AG04450 (cell line): ENCODE data around the gene HSD17B3. TPM values are rescaled to one million over a fixed set of nuclear protein-coding genes. Genes with fewer than 3 reads are reported as not detected.
"Not testable (repeated sequence)": the region's sequence is repeated elsewhere in the genome, so short reads cannot be mapped to it uniquely, and the experiment has no call there.

Experiments
- CTCF ChIA-PET: fragments of 300-600, 350-600 bp; formaldehyde crosslinking; extraction: SDS; loops from one replicate; lab custom pipeline; 2022; ENCODE audit warnings: antibody characterized with exemption, inconsistent platforms; lab: Charles Lee
- POLR2A ChIA-PET: fragments of 350-600 bp; formaldehyde crosslinking; extraction: SDS; loops from one replicate; lab custom pipeline; 2021; ENCODE audit warnings: antibody characterized with exemption, inconsistent platforms; lab: Yijun Ruan, JAX
- DNase-seq: peaks from one replicate; pipeline ENCODE4 v3.0.0-alpha.2; 2011; ENCODE audit warnings: low read depth, low spot score
- H3K27ac ChIP-seq: one replicate; pipeline ENCODE4 v1.5.1; 2012; ENCODE audit warnings: low read depth, low read length, control low read depth
- H3K27me3 ChIP-seq: one replicate; pipeline ENCODE4 v1.6.0; 2012; ENCODE audit warnings: low read length; ENCODE audit not compliant: control insufficient read depth, insufficient read depth
- H3K4me3 ChIP-seq: 2 replicates; pipeline ENCODE4 v1.5.1; 2011; ENCODE audit warnings: mild to moderate bottlenecking, low read depth, low read length, control low read depth
- H3K9me3 ChIP-seq: 2 replicates; pipeline ENCODE4 v1.5.1; 2012; ENCODE audit warnings: low read length; ENCODE audit not compliant: control insufficient read depth, insufficient read depth
- polyA plus RNA-seq: library from polyadenylated mRNA; depleted of rRNA; stranded (reverse); fragments of >200 nt; gene quantifications from 2 replicates; pipeline ENCODE4 v1.2.3, GENCODE V29; 2011
- TF ChIP-seq, protein P1 (sequence below): IDR thresholded peaks from 2 replicates; pipeline ENCODE4 v1.5.1; 2011; ENCODE audit warnings: low read depth, low read length, control low read depth, inconsistent platforms

Gene HSD17B3
- polyA plus RNA-seq, 1 experiment: 0.12 TPM

DNA sequence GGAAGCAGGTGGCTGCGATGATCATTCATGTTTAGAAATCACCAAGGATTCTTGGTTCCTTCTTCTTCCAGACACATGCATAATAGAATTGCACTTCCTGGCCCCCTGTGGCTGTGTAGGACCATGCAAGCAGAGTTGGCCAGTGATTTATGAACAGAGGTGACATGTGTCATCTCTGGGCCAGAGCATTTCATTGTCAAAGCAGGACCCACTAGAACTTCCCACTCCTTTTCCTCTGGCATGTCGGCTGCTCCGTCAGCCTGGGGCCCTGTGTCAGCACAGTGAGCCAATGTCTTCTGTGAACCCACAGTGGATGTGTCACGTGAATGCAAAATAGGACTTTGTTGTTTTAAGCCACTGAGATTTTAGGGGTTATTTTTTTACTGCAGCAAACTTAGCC is 59.2 kb downstream of the HSD17B3 start:
- no peaks in the 10 kb centered on the region for H3K9me3 ChIP-seq
- POLR2A ChIA-PET: no interaction called here
- CTCF ChIA-PET: no interaction called here
- TF ChIP-seq, protein P1, sequence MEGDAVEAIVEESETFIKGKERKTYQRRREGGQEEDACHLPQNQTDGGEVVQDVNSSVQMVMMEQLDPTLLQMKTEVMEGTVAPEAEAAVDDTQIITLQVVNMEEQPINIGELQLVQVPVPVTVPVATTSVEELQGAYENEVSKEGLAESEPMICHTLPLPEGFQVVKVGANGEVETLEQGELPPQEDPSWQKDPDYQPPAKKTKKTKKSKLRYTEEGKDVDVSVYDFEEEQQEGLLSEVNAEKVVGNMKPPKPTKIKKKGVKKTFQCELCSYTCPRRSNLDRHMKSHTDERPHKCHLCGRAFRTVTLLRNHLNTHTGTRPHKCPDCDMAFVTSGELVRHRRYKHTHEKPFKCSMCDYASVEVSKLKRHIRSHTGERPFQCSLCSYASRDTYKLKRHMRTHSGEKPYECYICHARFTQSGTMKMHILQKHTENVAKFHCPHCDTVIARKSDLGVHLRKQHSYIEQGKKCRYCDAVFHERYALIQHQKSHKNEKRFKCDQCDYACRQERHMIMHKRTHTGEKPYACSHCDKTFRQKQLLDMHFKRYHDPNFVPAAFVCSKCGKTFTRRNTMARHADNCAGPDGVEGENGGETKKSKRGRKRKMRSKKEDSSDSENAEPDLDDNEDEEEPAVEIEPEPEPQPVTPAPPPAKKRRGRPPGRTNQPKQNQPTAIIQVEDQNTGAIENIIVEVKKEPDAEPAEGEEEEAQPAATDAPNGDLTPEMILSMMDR: no peak
- no peak for DNase-seq
- peaks cover 15% of the 10 kb centered on the region for H3K27me3 ChIP-seq
- H3K27ac ChIP-seq: no peak overlapping the region
- no peak overlapping the region for H3K4me3 ChIP-seq

DNA sequence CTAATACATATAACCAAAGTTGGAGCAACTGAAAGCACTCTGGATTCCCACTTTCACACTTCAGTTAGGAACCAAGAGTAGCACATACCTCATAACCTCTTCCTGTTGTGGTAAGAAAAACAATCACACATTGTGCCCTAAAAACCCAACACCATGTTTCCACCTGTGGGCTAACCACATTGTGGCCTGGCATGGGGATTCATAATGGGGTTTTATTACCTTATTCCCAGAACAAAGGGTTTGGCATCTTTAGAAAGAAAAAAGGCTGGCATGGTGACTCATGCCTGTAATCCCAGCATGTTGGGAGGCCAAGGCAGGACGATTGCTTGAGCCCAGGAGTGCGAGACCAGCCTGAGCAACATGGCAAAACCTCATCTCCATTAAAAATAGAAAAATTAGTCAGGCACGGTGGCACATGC is 60.6 kb downstream of the HSD17B3 start:
- ChIA-PET POLR2A (no interaction called here), CTCF (no interaction called here)
- Histone ChIP-seq H3K27me3 (peaks cover 18% of the 10 kb centered on the region), H3K9me3 (no peaks in the 10 kb centered on the region), H3K27ac (no peak overlapping the region), H3K4me3 (no peak overlapping the region)
- TF ChIP-seq, protein P1: no peak
- no peak for DNase-seq

DNA sequence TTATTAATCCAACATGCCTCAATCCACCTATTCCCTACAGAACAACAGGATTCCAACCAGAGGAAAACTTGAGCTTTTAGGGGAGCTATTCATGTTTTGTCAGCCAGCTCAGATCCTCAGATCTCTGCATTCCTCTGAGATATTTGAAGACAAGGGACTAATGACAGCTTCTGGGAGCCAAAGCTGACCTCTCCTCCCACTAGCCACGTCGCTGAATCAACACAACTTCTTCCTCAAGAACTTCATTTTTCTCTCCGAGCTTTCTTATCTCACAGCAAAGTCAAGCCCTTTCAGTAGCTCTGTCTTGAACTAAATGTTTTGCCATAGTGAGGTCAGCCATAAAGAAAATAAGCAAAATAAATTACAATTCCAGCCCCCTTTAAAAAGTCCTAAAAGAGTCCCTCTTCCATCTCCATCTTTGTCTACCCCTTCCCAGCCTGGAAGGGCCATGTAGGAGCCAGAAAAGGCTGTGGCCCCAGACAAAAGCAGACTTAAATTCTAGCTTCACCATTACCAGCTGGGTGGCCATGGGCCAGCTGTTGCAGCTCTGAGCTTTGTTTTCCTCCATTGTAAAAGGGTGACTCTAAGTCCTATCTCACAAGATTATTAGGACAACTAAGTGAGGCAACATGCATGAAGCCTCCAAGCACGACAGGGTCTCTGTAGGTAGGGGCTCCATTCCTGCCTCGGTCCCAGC is 65.0 kb downstream of the HSD17B3 start:
- POLR2A ChIA-PET: no interaction called here
- TF ChIP-seq, protein P1: no peak
- peaks cover 20% of the 10 kb centered on the region for H3K27me3 ChIP-seq

DNA sequence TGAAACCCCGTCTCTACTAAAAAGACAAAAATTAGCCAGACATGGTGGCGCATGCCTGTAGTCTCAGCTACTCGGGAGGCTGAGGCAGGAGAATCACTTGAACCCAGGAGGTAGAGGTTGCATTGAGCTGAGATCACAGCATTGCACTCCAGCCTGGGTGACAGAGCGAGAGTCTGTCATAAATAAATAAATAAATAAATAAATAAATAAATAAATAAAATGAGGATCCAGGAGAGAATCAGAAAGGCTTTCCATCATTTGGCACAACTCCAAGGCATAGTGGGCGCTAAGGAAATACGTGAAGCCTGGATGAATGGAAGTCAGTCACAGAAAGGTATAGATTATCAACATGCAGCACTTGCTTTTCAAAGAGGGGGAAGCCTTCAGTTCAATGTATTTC is 65.6 kb downstream of the HSD17B3 start:
- CTCF ChIA-PET, H3K4me3 ChIP-seq, H3K27ac ChIP-seq, H3K9me3 ChIP-seq, DNase-seq, POLR2A ChIA-PET: not testable (repeated sequence)
- peaks cover 18% of the 10 kb centered on the region for H3K27me3 ChIP-seq

More for the DNA sequence above, 65.0 kb downstream of the HSD17B3 start:
- no peak overlapping the region for H3K4me3 ChIP-seq
- CTCF ChIA-PET: interaction anchor here (0.6 kb wide), 1 partner anchor 80 kb away, joined by 4 read pairs; no protein-coding TSS in a partner anchor
- no peak for DNase-seq
- no peak overlapping the region for H3K27ac ChIP-seq
- H3K9me3 ChIP-seq: no peaks in the 10 kb centered on the region

DNA sequence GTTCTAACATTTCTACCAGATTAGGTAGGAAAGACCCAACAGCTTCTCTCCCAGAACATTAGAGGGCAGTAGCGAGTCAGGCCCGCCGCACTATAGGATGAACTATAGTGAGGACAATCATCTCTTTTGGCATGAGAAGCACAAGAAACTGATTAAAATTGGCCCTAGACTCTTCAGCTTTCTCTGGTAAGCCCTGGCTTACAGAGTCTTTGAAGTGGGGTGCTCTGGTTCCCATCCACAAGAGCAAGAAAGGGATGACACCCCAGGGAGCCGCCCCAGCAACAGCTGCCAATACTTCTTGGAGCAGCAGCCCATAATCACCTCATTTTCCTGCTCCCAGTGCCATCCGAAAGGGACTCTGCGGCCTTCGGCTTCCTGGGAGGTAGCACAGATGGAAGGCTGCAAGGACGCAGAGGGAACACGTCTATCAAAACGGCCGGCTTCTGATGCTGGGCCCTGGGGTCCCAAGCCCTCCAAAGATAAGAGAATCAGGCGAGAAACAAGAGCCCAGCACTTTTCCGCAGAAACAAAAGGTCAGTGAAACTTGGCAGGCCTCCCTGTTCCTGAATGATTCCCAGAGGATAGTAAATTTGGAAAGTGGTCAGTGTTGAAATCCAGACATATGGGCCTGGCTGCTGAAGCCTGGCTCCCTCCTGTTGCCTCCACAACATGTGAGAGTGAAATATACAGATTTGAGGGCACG is 69.3 kb downstream of the HSD17B3 start:
- Histone ChIP-seq H3K9me3 (no peaks in the 10 kb centered on the region), H3K27me3 (peaks cover 13% of the 10 kb centered on the region), H3K4me3 (no peak overlapping the region), H3K27ac (no peak overlapping the region)
- peak; percentile 18 for DNase-seq
- CTCF ChIA-PET: interaction anchor here (0.6 to 4.3 kb wide), 33 partner anchors 12 to 1636 kb away, joined by 3 to 71 read pairs (median 3); no protein-coding TSS in a partner anchor
- POLR2A ChIA-PET: interaction anchor here (0.6 to 0.7 kb wide), 3 partner anchors 85 to 1629 kb away, joined by 3 to 9 read pairs (median 3); no protein-coding TSS in a partner anchor
- TF ChIP-seq, protein P1: peak; percentile 99
